Stomach (tissue), 4 donors: Measurements from ENCODE around the gene NUP214.

Experiments used
- CTCF ChIP-seq, 7 experiments: fragments of 450-650 bp in 4 of 7; fragments of 200-600 bp in 3 of 7; sonication (generic) in 3 of 7; IDR thresholded peaks; one replicate each; pipeline ENCODE4 v1.5.1; 2016 to 2019; ENCODE audit warnings: antibody characterized with exemption in 7 of 7, control low read depth in 2 of 7, mild to moderate bottlenecking in 1 of 7
- EP300 ChIP-seq: sonication (generic); formaldehyde crosslinking; IDR thresholded peaks from one replicate; pipeline ENCODE4 v1.6.1; 2017; ENCODE audit warnings: antibody characterized with exemption
- POLR2A ChIP-seq, 4 donors: fragments of 450-650 bp; IDR thresholded peaks; one replicate each; pipeline ENCODE4 v1.6.1; 2016; ENCODE audit warnings: antibody characterized with exemption in 4 of 4, control low read depth in 2 of 4, mild to moderate bottlenecking in 1 of 4, moderate library complexity in 1 of 4
- POLR2AphosphoS5 ChIP-seq, 3 donors: sonication (generic); formaldehyde crosslinking; IDR thresholded peaks; one replicate each; pipeline ENCODE4 v1.6.1; 2016; ENCODE audit warnings: antibody characterized with exemption in 3 of 3

DNA sequence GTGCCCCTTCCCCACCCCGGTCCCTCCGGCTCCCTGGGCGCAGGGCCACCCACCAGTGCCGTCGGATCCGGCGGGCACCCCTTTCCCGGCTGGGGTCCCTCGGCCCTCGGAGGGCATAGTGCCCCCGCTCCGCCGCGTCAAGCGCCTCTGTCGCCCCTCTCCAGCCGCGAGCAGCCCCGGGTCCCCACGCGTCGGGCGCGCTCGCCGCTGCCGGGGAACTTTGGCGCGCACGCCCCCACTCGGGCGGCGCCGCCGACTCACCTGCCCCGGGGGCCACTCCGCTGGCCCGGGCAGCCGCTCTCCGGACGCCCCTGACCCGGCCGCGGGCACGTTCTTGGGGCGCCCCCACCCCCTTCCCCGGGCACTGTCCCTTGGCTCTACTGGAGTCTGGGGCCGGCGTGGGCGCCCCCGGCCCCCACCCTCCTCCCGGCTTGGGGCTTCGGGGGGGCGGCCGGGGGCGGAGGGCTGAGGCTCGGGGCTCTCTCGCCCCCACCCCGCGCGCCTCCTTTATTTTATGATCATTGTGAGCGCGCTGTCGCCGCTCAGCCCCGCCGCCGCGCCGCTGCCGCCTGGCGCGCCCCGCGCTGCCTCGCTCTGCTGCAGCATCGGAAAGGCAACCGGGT, 152.0 kb downstream of the NUP214 start:
- TF ChIP-seq POLR2A (IDR thresholded peaks at IDR 0.05) = no peak
- TF ChIP-seq POLR2AphosphoS5 (IDR thresholded peaks at IDR 0.05) = no peak
- TF ChIP-seq CTCF (IDR thresholded peaks at IDR 0.05) = no peak
- no peak for TF ChIP-seq EP300
